H9 (cell line): ENCODE data around the gene NUDT3. TPM values are rescaled to one million over a fixed set of nuclear protein-coding genes. Genes with fewer than 3 reads are reported as not detected.

Experiments
- DNase-seq: peaks from one replicate; pipeline ENCODE4 v3.0.0-alpha.2; 2017
- H2AFZ ChIP-seq: one replicate; pipeline ENCODE4 v1.6.1; 2013; ENCODE audit warnings: mild to moderate bottlenecking, low read length, control low read depth, moderate library complexity
- H2AK5ac ChIP-seq: 2 replicates; pipeline ENCODE4 v1.6.1; 2013; ENCODE audit warnings: low read length, control low read depth, mixed read lengths; ENCODE audit not compliant: insufficient read length
- H2BK120ac ChIP-seq: one replicate; pipeline ENCODE4 v1.6.1; 2013; ENCODE audit warnings: low read depth, mild to moderate bottlenecking, low read length, control low read depth, inconsistent platforms; ENCODE audit not compliant: poor library complexity, severe bottlenecking
- H2BK12ac ChIP-seq: 2 replicates; pipeline ENCODE4 v1.6.1; 2013; ENCODE audit warnings: low read length, control low read depth, mixed read lengths, low read depth; ENCODE audit not compliant: insufficient read length
- H2BK15ac ChIP-seq: 2 replicates; pipeline ENCODE4 v1.6.1; 2013; ENCODE audit warnings: low read depth, low read length, control low read depth
- H2BK20ac ChIP-seq: one replicate; pipeline ENCODE4 v1.6.1; 2013; ENCODE audit warnings: low read depth, mild to moderate bottlenecking, low read length, control low read depth, inconsistent platforms; ENCODE audit not compliant: poor library complexity, severe bottlenecking
- H2BK5ac ChIP-seq: 2 replicates; pipeline ENCODE4 v1.6.1; 2013; ENCODE audit warnings: low read length, control low read depth, mixed read lengths; ENCODE audit not compliant: insufficient read length
- H3K14ac ChIP-seq: 2 replicates; pipeline ENCODE4 v1.6.1; 2013; ENCODE audit warnings: low read length, control low read depth; ENCODE audit not compliant: insufficient read depth
- H3K18ac ChIP-seq: 2 replicates; pipeline ENCODE4 v1.6.1; 2013; ENCODE audit warnings: low read depth, mild to moderate bottlenecking, mixed read lengths, low read length, control low read depth; ENCODE audit not compliant: insufficient read length
- H3K23ac ChIP-seq: 2 replicates; pipeline ENCODE4 v1.6.1; 2013; ENCODE audit warnings: low read length, control low read depth, mixed read lengths, low read depth; ENCODE audit not compliant: insufficient read length
- H3K23me2 ChIP-seq: 2 replicates; pipeline ENCODE4 v1.6.1; 2013; ENCODE audit warnings: low read depth, mild to moderate bottlenecking, mixed read lengths, low read length, control low read depth; ENCODE audit not compliant: insufficient read length, poor library complexity, severe bottlenecking
- H3K27ac ChIP-seq: 2 replicates; pipeline ENCODE4 v1.5.1; 2013; ENCODE audit warnings: low read length, control low read depth, mixed read lengths, low read depth; ENCODE audit not compliant: insufficient read length
- H3K27me3 ChIP-seq: 2 replicates; pipeline ENCODE4 v1.6.1; 2013; ENCODE audit warnings: low read length, control low read depth, inconsistent platforms; ENCODE audit not compliant: insufficient read depth
- H3K4ac ChIP-seq: 2 replicates; pipeline ENCODE4 v1.6.1; 2013; ENCODE audit warnings: low read depth, mild to moderate bottlenecking, control low read depth, inconsistent platforms, low read length, moderate library complexity
- H3K4me1 ChIP-seq: 2 replicates; pipeline ENCODE4 v1.6.1; 2013; ENCODE audit warnings: low read length, control low read depth, inconsistent platforms; ENCODE audit not compliant: insufficient read depth
- H3K4me2 ChIP-seq: 2 replicates; pipeline ENCODE4 v1.6.1; 2013; ENCODE audit warnings: low read length, control low read depth, mixed read lengths; ENCODE audit not compliant: insufficient read length, insufficient read depth
- H3K56ac ChIP-seq: 2 replicates; pipeline ENCODE4 v1.6.1; 2013; ENCODE audit warnings: low read depth, mild to moderate bottlenecking, mixed read lengths, low read length, control low read depth; ENCODE audit not compliant: insufficient read length
- H3K79me1 ChIP-seq: 2 replicates; pipeline ENCODE4 v1.6.1; 2013; ENCODE audit warnings: low read depth, mild to moderate bottlenecking, moderate library complexity, low read length, control low read depth, inconsistent platforms; ENCODE audit not compliant: insufficient read depth, poor library complexity, severe bottlenecking
- H3K79me2 ChIP-seq: 2 replicates; pipeline ENCODE4 v1.6.1; 2013; ENCODE audit warnings: low read length, control low read depth, inconsistent platforms; ENCODE audit not compliant: insufficient read depth
- H3K9ac ChIP-seq: 2 replicates; pipeline ENCODE4 v1.6.1; 2013; ENCODE audit warnings: low read length, control low read depth, mixed read lengths; ENCODE audit not compliant: insufficient read length; ENCODE audit errors: extremely low read depth
- H3K9me3 ChIP-seq: one replicate; pipeline ENCODE4 v1.6.1; 2013; ENCODE audit warnings: low read depth, low read length, inconsistent platforms; ENCODE audit not compliant: control insufficient read depth
- H3T11ph ChIP-seq: one replicate; pipeline ENCODE4 v1.6.1; 2013; ENCODE audit warnings: mild to moderate bottlenecking, low read length, control low read depth, inconsistent platforms
- H4K20me1 ChIP-seq: one replicate; pipeline ENCODE4 v1.6.1; 2013; ENCODE audit not compliant: control insufficient read depth, insufficient read length, insufficient read depth
- H4K5ac ChIP-seq: 2 replicates; pipeline ENCODE4 v1.6.1; 2013; ENCODE audit warnings: low read depth, mild to moderate bottlenecking, mixed read lengths, low read length, control low read depth; ENCODE audit not compliant: insufficient read length
- H4K8ac ChIP-seq: replicated peaks from 2 replicates; pipeline ENCODE4 v1.6.1; 2013; ENCODE audit warnings: low read length, control low read depth, mixed read lengths, low read depth; ENCODE audit not compliant: insufficient read length
- H4K91ac ChIP-seq: 2 replicates; pipeline ENCODE4 v1.6.1; 2013; ENCODE audit warnings: low read depth, mild to moderate bottlenecking, moderate library complexity, mixed read lengths, low read length, control low read depth; ENCODE audit not compliant: insufficient read length
- H3K27ac Mint-ChIP-seq, 3 experiments: 2 replicates in 2 of 3; 3 replicates in 1 of 3; pipeline ENCODE4 v1.8.0; 2020 to 2021; ENCODE audit warnings: mixed read lengths in 3 of 3, mild to moderate bottlenecking in 1 of 3, moderate library complexity in 1 of 3
- H3K27me3 Mint-ChIP-seq: 2 replicates; pipeline ENCODE4 v1.8.0; 2021; ENCODE audit warnings: low read depth, mild to moderate bottlenecking, moderate library complexity, mixed read lengths
- H3K36me3 Mint-ChIP-seq, 3 experiments: 2 replicates in 2 of 3; 3 replicates in 1 of 3; pipeline ENCODE4 v1.8.0; 2020 to 2021; ENCODE audit warnings: low read depth in 3 of 3, mixed read lengths in 3 of 3; ENCODE audit not compliant: insufficient read depth in 1 of 3
- H3K4me1 Mint-ChIP-seq, 2 experiments: 2 replicates each; pipeline ENCODE4 v1.8.0; 2020; ENCODE audit warnings: mixed read lengths in 2 of 2
- H3K4me3 Mint-ChIP-seq, 2 experiments: 2 replicates in 1 of 2; 3 replicates in 1 of 2; pipeline ENCODE4 v1.8.0; 2020 to 2021; ENCODE audit warnings: mild to moderate bottlenecking in 2 of 2, mixed read lengths in 2 of 2, moderate library complexity in 1 of 2
- H3K9me3 Mint-ChIP-seq, 2 experiments: 2 replicates in 1 of 2; 3 replicates in 1 of 2; pipeline ENCODE4 v1.8.0; 2020; ENCODE audit warnings: mild to moderate bottlenecking in 2 of 2, mixed read lengths in 2 of 2, moderate library complexity in 1 of 2
- WGBS: extraction: QIAGEN DNeasy Blood & Tissue Kit; methylation state at CpG from one replicate; pipeline ENCODE4 v1.1.7; 2013; ENCODE audit warnings: missing lambda C conversion rate, low lambda C conversion rate, mixed read lengths; ENCODE audit not compliant: insufficient read length; ENCODE audit errors: extremely low coverage; 5-methylcytosine and 5-hydroxymethylcytosine counted together
- total RNA-seq: library from RNA; stranded (reverse); gene quantifications from 2 replicates; pipeline ENCODE4 v1.2.1, GENCODE V29; 2021
- TF ChIP-seq, protein P1 (sequence below): fragments of 200-600 bp; sonication (generic); conservative IDR thresholded peaks from 3 replicates; pipeline ENCODE4 v1.8.0; 2021; ENCODE audit warnings: antibody characterized with exemption, mild to moderate bottlenecking

The NUDT3 gene
- total RNA-seq, 1 experiment from 2014 or later, result 23.6 TPM

DNA sequence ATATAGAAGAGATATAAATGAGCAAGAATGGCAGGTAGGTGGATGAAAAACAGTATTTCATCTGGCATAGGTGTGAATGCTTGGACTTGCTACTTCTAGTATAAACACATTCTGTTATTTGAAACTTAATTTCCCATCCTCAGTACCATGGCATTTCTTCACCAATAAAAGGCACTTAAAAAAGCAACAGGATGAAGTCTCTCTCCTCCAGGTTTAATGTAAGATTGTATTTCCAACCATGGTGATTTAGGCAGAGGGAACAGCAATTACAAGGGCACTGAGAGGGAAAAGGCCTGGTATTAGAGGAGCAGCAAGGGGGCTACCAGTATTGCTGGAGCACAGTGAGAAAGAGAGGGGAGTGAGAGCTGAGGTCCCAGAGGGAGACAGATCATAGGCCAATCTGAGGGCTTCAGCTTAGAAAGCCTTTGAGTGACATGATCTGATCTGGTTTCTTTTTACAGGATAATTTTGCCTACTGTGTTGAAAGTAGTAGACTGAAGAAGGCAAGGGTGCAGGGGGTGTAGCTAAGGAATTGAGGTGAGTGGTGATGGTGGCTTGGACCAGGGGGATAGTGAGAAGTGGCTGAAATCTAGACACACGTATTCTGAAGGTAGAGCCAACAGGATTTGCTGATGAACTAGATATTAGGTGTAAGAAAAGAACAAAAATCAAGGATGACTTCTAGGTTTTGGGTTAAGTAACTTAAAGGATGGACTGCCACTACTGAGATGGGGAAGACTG is 75.9 kb downstream of the NUDT3 start:
- no peaks in the 10 kb centered on the region for H4K20me1 ChIP-seq
- H3K27ac Mint-ChIP-seq, result peak overlapping the region in 2 of 3 experiments; percentile 40 to 64; a peak in 4 of 7 replicates
- no peak overlapping the region for H3K23ac ChIP-seq

More for the DNA sequence above, 75.9 kb downstream of the NUDT3 start:
- no peaks in the 10 kb centered on the region; the same call in 1 of the 2 replicates for H3K79me2 ChIP-seq
- H3K27ac ChIP-seq, result no peak overlapping the region
- no peak overlapping the region for H2BK12ac ChIP-seq
- no peak overlapping the region for H3K18ac ChIP-seq
- no peak overlapping the region for H3K14ac ChIP-seq
- H2BK20ac ChIP-seq, result no peak overlapping the region
- H3K4me1 ChIP-seq, result peaks cover 5% of the 10 kb centered on the region; the same call in 1 of the 2 replicates
- no peak overlapping the region for H4K91ac ChIP-seq
- TF ChIP-seq, protein P1, sequence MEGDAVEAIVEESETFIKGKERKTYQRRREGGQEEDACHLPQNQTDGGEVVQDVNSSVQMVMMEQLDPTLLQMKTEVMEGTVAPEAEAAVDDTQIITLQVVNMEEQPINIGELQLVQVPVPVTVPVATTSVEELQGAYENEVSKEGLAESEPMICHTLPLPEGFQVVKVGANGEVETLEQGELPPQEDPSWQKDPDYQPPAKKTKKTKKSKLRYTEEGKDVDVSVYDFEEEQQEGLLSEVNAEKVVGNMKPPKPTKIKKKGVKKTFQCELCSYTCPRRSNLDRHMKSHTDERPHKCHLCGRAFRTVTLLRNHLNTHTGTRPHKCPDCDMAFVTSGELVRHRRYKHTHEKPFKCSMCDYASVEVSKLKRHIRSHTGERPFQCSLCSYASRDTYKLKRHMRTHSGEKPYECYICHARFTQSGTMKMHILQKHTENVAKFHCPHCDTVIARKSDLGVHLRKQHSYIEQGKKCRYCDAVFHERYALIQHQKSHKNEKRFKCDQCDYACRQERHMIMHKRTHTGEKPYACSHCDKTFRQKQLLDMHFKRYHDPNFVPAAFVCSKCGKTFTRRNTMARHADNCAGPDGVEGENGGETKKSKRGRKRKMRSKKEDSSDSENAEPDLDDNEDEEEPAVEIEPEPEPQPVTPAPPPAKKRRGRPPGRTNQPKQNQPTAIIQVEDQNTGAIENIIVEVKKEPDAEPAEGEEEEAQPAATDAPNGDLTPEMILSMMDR, result no peak
- no peaks in the 10 kb centered on the region for H3K9me3 ChIP-seq
- H3K9me3 Mint-ChIP-seq, result no peaks in the 10 kb centered on the region
- H3K23me2 ChIP-seq, result no peaks in the 10 kb centered on the region
- H3K27me3 Mint-ChIP-seq, result no peaks in the 10 kb centered on the region
- no peaks in the 10 kb centered on the region for H3K79me1 ChIP-seq
- no peaks in the 10 kb centered on the region; a peak in 1 of 7 replicates for H3K36me3 Mint-ChIP-seq
- no CpG with 5 or more reads among the region's 1 CpG for WGBS
- H3K56ac ChIP-seq, result no peak overlapping the region
- no peak overlapping the region for H2BK5ac ChIP-seq
- H3K4me1 Mint-ChIP-seq, result peaks cover 22 to 30% of the 10 kb centered on the region in 2 experiments
- no peak for DNase-seq
- H3K4ac ChIP-seq, result no peak overlapping the region
- H3K27me3 ChIP-seq, result no peaks in the 10 kb centered on the region
- no peak overlapping the region for H3T11ph ChIP-seq
- no peak overlapping the region for H4K8ac ChIP-seq
- H2BK15ac ChIP-seq, result no peak overlapping the region
- no peak overlapping the region for H2BK120ac ChIP-seq
- no peak overlapping the region for H3K4me2 ChIP-seq
- peak overlapping the region in 1 of 2 experiments; percentile 13; a peak in 3 of 5 replicates for H3K4me3 Mint-ChIP-seq
- H2AFZ ChIP-seq, result no peak overlapping the region
- H2AK5ac ChIP-seq, result no peak overlapping the region
- H3K9ac ChIP-seq, result no peak overlapping the region
- no peak overlapping the region for H4K5ac ChIP-seq
